Osteocyte (in vitro differentiated cells): ENCODE measurements around the gene ESPN. TPM values are rescaled to one million over a fixed set of nuclear protein-coding genes. Genes with fewer than 3 reads are reported as not detected.

Source experiments
- DNase-seq: peaks from one replicate; pipeline ENCODE4 v3.0.0; 2021; ENCODE audit warnings: mixed read lengths; ENCODE audit not compliant: unreplicated experiment; ENCODE audit errors: extremely low spot score
- H3K27ac Mint-ChIP-seq: one replicate; pipeline ENCODE4 v1.8.0; 2021; ENCODE audit warnings: mild to moderate bottlenecking, mixed read lengths; ENCODE audit not compliant: unreplicated experiment
- H3K27me3 Mint-ChIP-seq: one replicate; pipeline ENCODE4 v1.8.0; 2021; ENCODE audit warnings: mixed read lengths; ENCODE audit not compliant: unreplicated experiment
- H3K36me3 Mint-ChIP-seq: one replicate; pipeline ENCODE4 v1.8.0; 2021; ENCODE audit warnings: mixed read lengths; ENCODE audit not compliant: unreplicated experiment
- H3K4me1 Mint-ChIP-seq: one replicate; pipeline ENCODE4 v1.8.0; 2021; ENCODE audit warnings: mixed read lengths; ENCODE audit not compliant: unreplicated experiment
- H3K4me3 Mint-ChIP-seq: one replicate; pipeline ENCODE4 v1.8.0; 2021; ENCODE audit warnings: mild to moderate bottlenecking, moderate library complexity, mixed read lengths; ENCODE audit not compliant: unreplicated experiment
- H3K9me3 Mint-ChIP-seq: one replicate; pipeline ENCODE4 v1.8.0; 2021; ENCODE audit warnings: mixed read lengths; ENCODE audit not compliant: unreplicated experiment
- CTCF ChIP-seq: fragments of 200-600 bp; sonication (generic); IDR thresholded peaks from 2 replicates; pipeline ENCODE4 v1.5.0; 2021; ENCODE audit warnings: antibody characterized with exemption, mild to moderate bottlenecking, moderate library complexity
- total RNA-seq: library from RNA; stranded (reverse); gene quantifications from 2 replicates; pipeline ENCODE4 v1.2.1, GENCODE V29; 2021

ESPN gene
- total RNA-seq, 1 donor from 2014 or later: not detected

- H3K9me3 Mint-ChIP-seq: no peaks in the 10 kb centered on the region
- no peak for TF ChIP-seq CTCF
- H3K4me3 Mint-ChIP-seq: peak overlapping the region; percentile 19
- no peak overlapping the region for H3K27ac Mint-ChIP-seq
- H3K4me1 Mint-ChIP-seq: peaks cover 33% of the 10 kb centered on the region
- DNase-seq: no peak
- no peaks in the 10 kb centered on the region for H3K27me3 Mint-ChIP-seq
- no peaks in the 10 kb centered on the region for H3K36me3 Mint-ChIP-seq
These were observed 59.2 kb downstream of the ESPN start for GRCh38 chr1:6483761-6484117.

- TF ChIP-seq CTCF: no peak
- H3K9me3 Mint-ChIP-seq: no peaks in the 10 kb centered on the region
- peaks cover 42% of the 10 kb centered on the region for H3K4me1 Mint-ChIP-seq
- peak overlapping the region; percentile 18 for H3K27ac Mint-ChIP-seq
- H3K4me3 Mint-ChIP-seq: peak overlapping the region; percentile 66
- no peaks in the 10 kb centered on the region for H3K27me3 Mint-ChIP-seq
- DNase-seq: no peak
- H3K36me3 Mint-ChIP-seq: no peaks in the 10 kb centered on the region
These were observed 60.2 kb downstream of the ESPN start for GRCh38 chr1:6484826-6485167.

GRCh38 chr1:6485168-6486101, 60.9 kb downstream of the ESPN start:
- Mint-ChIP-seq H3K4me1 (peaks cover 46% of the 10 kb centered on the region), H3K27ac (peak overlapping the region; percentile 71), H3K4me3 (peak overlapping the region; percentile 72), H3K9me3 (no peaks in the 10 kb centered on the region), H3K27me3 (no peaks in the 10 kb centered on the region), H3K36me3 (no peaks in the 10 kb centered on the region)
- no peak for TF ChIP-seq CTCF
- no peak for DNase-seq

GRCh38 chr1:6486433-6487011, 61.9 kb downstream of the ESPN start:
- Mint-ChIP-seq H3K27me3 (no peaks in the 10 kb centered on the region), H3K27ac (peak overlapping the region; percentile 71), H3K4me1 (peaks cover 52% of the 10 kb centered on the region), H3K36me3 (no peaks in the 10 kb centered on the region), H3K4me3 (peak overlapping the region; percentile 72), H3K9me3 (no peaks in the 10 kb centered on the region)
- DNase-seq: peak; percentile 95
- peak; percentile 93 for TF ChIP-seq CTCF

- Mint-ChIP-seq H3K4me3 (no peak overlapping the region), H3K4me1 (peaks cover 65% of the 10 kb centered on the region)
These were observed 63.4 kb downstream of the ESPN start for GRCh38 chr1:6487804-6488484.

More at GRCh38 chr1:6487804-6488484, 63.4 kb downstream of the ESPN start:
- DNase-seq: no peak
- no peaks in the 10 kb centered on the region for H3K9me3 Mint-ChIP-seq
- no peaks in the 10 kb centered on the region for H3K36me3 Mint-ChIP-seq
- no peaks in the 10 kb centered on the region for H3K27me3 Mint-ChIP-seq
- peak overlapping the region; percentile 70 for H3K27ac Mint-ChIP-seq
- TF ChIP-seq CTCF: no peak
